ENCODE results near the gene CTNNA3. TPM values are rescaled to one million over a fixed set of nuclear protein-coding genes. Genes with fewer than 3 reads are reported as not detected.

Gene CTNNA3
- total RNA-seq, 1 donor from 2014 or later = 3.3 TPM

DNA sequence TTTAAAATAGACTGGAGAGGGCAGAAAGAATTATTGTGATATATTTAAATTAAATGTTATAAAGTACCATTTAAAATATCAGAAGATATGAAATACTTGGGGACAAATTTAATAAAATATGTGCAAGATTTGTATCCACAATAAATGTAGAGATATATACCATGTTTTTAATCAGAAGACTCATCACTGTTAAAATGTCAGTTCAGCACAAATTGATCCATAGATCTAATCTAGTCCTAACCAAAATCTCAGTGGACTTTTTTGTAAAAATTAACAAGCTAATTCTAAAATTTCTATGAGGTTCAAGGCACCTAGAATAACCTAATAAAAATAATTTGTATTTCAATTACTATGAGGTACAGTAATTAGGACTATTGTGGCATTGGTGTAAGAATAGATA, 96.4 kb downstream of the CTNNA3 start:
- H3K4me3 Mint-ChIP-seq (ENCODE audit: unreplicated experiment) = no peak overlapping the region
- no peaks in the 10 kb centered on the region for H3K27me3 Mint-ChIP-seq (ENCODE audit: unreplicated experiment)
- no peaks in the 10 kb centered on the region for H3K9me3 Mint-ChIP-seq (ENCODE audit: unreplicated experiment)

DNA sequence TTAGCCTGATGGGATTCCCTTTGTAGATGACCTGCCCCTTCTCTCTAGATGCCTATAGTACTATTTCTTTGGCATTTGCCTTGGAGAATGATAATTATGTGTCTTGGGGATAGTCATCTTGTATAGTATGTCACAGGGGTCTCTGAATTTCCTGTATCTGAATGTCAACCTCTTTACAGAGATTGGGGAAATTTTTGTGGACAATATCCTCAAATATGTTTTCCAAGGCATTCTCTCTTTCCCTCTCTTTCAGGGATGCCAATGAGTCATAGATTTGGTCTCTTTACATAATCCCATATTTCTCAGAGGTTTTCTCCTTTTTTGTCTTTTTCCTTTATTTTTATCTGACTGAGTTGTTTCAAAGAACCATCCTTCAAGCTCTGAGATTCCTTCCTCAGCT, 99.4 kb downstream of the CTNNA3 start:
- Mint-ChIP-seq H3K4me3 (ENCODE audit: unreplicated experiment) (no peak overlapping the region), H3K4me1 (ENCODE audit: low read depth, unreplicated experiment) (no peaks in the 10 kb centered on the region), H3K27ac (ENCODE audit: unreplicated experiment) (no peak overlapping the region), H3K9me3 (ENCODE audit: unreplicated experiment) (no peaks in the 10 kb centered on the region), H3K27me3 (ENCODE audit: unreplicated experiment) (no peaks in the 10 kb centered on the region), H3K36me3 (ENCODE audit: unreplicated experiment) (no peaks in the 10 kb centered on the region)
- TF ChIP-seq, protein P1, sequence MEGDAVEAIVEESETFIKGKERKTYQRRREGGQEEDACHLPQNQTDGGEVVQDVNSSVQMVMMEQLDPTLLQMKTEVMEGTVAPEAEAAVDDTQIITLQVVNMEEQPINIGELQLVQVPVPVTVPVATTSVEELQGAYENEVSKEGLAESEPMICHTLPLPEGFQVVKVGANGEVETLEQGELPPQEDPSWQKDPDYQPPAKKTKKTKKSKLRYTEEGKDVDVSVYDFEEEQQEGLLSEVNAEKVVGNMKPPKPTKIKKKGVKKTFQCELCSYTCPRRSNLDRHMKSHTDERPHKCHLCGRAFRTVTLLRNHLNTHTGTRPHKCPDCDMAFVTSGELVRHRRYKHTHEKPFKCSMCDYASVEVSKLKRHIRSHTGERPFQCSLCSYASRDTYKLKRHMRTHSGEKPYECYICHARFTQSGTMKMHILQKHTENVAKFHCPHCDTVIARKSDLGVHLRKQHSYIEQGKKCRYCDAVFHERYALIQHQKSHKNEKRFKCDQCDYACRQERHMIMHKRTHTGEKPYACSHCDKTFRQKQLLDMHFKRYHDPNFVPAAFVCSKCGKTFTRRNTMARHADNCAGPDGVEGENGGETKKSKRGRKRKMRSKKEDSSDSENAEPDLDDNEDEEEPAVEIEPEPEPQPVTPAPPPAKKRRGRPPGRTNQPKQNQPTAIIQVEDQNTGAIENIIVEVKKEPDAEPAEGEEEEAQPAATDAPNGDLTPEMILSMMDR (IDR thresholded peaks at IDR 0.05; ENCODE audit: partially characterized antibody, unreplicated experiment) = no peak
- no peak for DNase-seq

More for the DNA sequence above, 96.4 kb downstream of the CTNNA3 start:
- DNase-seq = no peak
- Mint-ChIP-seq H3K36me3 (ENCODE audit: unreplicated experiment) (no peaks in the 10 kb centered on the region), H3K4me1 (ENCODE audit: low read depth, unreplicated experiment) (no peaks in the 10 kb centered on the region), H3K27ac (ENCODE audit: unreplicated experiment) (no peak overlapping the region)
- TF ChIP-seq, protein P1 (IDR thresholded peaks at IDR 0.05; ENCODE audit: partially characterized antibody, unreplicated experiment) = no peak

DNA sequence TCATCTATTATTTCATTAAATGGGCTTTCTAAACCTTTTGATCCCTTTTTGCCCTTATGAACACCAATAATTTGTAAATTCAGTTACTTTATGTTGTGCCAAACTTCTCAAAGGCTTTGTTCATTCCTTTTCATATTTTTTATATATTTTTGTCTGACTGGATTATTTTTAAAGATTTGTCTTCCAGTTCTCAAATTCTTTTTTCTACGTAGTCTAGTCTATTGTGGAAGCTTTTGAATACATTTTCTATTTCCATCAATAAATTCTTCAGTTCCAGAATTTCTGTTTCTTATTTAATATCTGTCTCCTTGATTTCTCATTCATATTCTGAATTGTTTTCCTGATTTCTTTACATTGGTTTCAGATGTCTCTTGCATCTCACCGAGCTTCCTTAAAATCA, 108.2 kb downstream of the CTNNA3 start:
- Mint-ChIP-seq H3K4me1 (ENCODE audit: low read depth, unreplicated experiment) (no peaks in the 10 kb centered on the region), H3K9me3 (ENCODE audit: unreplicated experiment) (peaks cover 13% of the 10 kb centered on the region), H3K36me3 (ENCODE audit: unreplicated experiment) (peaks cover 13% of the 10 kb centered on the region), H3K4me3 (ENCODE audit: unreplicated experiment) (no peak overlapping the region), H3K27me3 (ENCODE audit: unreplicated experiment) (peaks cover 4% of the 10 kb centered on the region), H3K27ac (ENCODE audit: unreplicated experiment) (no peak overlapping the region)
- DNase-seq = no peak
- TF ChIP-seq, protein P1 (IDR thresholded peaks at IDR 0.05; ENCODE audit: partially characterized antibody, unreplicated experiment) = no peak

DNA sequence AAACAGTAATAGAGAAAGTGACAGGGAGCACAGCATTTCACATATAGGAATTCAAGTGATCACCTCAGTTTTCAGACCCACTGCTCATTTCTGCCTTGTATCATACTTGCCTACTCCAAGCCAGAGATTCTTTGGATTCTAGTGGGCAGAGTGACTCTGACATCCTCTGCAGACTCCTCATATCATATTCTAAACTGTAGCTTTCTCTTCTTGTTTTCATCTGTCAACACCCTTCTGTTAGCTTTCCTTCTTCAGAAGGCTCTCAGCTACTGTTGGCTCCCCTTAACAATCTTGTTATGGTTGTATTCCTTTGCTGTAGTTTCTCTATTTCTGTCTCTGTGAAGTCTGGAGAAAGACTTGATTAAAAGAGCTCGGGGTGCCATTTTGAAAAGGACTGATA, 120.5 kb downstream of the CTNNA3 start:
- no peaks in the 10 kb centered on the region for H3K36me3 Mint-ChIP-seq (ENCODE audit: unreplicated experiment)
- no peaks in the 10 kb centered on the region for H3K4me1 Mint-ChIP-seq (ENCODE audit: low read depth, unreplicated experiment)
- DNase-seq = no peak
- no peak overlapping the region for H3K27ac Mint-ChIP-seq (ENCODE audit: unreplicated experiment)
- H3K27me3 Mint-ChIP-seq (ENCODE audit: unreplicated experiment) = peaks cover 2% of the 10 kb centered on the region
- no peak overlapping the region for H3K4me3 Mint-ChIP-seq (ENCODE audit: unreplicated experiment)
- TF ChIP-seq, protein P1 (IDR thresholded peaks at IDR 0.05; ENCODE audit: partially characterized antibody, unreplicated experiment) = no peak
- peaks cover 3% of the 10 kb centered on the region for H3K9me3 Mint-ChIP-seq (ENCODE audit: unreplicated experiment)

DNA sequence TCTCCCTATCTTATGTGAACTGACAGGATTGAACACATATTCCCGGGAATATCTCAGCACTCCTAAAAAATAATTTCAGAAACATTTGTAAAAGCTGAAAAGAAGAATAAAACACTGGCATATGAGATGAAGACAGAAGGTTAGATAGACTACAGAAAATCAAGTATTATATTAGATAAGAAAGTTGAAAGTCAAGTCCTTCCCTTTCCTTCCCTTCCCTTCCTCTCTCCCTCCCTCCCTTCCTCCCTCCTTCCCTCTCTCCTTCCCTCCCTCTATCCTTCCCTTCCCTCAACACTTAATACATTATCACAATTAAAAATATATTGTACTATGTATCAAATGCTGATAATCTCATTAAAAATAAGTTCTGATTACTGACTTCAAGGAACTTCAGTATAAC, 122.5 kb downstream of the CTNNA3 start:
- no peak for DNase-seq
- Mint-ChIP-seq H3K36me3 (ENCODE audit: unreplicated experiment) (no peaks in the 10 kb centered on the region), H3K4me3 (ENCODE audit: unreplicated experiment) (no peak overlapping the region), H3K9me3 (ENCODE audit: unreplicated experiment) (no peaks in the 10 kb centered on the region), H3K27ac (ENCODE audit: unreplicated experiment) (no peak overlapping the region), H3K4me1 (ENCODE audit: low read depth, unreplicated experiment) (no peaks in the 10 kb centered on the region), H3K27me3 (ENCODE audit: unreplicated experiment) (peaks cover 2% of the 10 kb centered on the region)
- TF ChIP-seq, protein P1 (IDR thresholded peaks at IDR 0.05; ENCODE audit: partially characterized antibody, unreplicated experiment) = no peak
